Natural killer cell (primary cell): ENCODE data around the gene RECK. TPM values are rescaled to one million over a fixed set of nuclear protein-coding genes. Genes with fewer than 3 reads are reported as not detected.

Experiments
- ATAC-seq, 3 donors: fragments of 150-1000 bp in 2 of 3; fragments of 200-7000 bp in 1 of 3; cut with Tn5 transposase; 1 replicate in 1 of 3; 2 replicates in 2 of 3; pipeline ENCODE4 v1.10.0; 2021; ENCODE audit warnings: mild to moderate bottlenecking in 2 of 3, moderate library complexity in 2 of 3
- DNase-seq, 2 donors: peaks; one replicate each; pipeline versions ENCODE4 v3.0.0 to v3.0.0-alpha.2; 2013 to 2021; ENCODE audit warnings: mixed read lengths in 1 of 2
- H3K27ac ChIP-seq: one replicate; pipeline ENCODE4 v1.5.1; 2013; ENCODE audit warnings: mild to moderate bottlenecking, low read length
- H3K27me3 ChIP-seq: one replicate; pipeline ENCODE4 v1.6.1; 2013; ENCODE audit warnings: low read length; ENCODE audit not compliant: control insufficient read depth, insufficient read depth
- H3K36me3 ChIP-seq: one replicate; pipeline ENCODE4 v1.6.1; 2013; ENCODE audit warnings: low read length; ENCODE audit not compliant: control insufficient read depth, insufficient read depth
- H3K4me1 ChIP-seq: one replicate; pipeline ENCODE4 v1.6.1; 2013; ENCODE audit warnings: low read length; ENCODE audit not compliant: control insufficient read depth, insufficient read depth
- H3K4me3 ChIP-seq: one replicate; pipeline ENCODE4 v1.5.1; 2013; ENCODE audit warnings: low read length
- H3K9me3 ChIP-seq: one replicate; pipeline ENCODE4 v1.6.1; 2013; ENCODE audit warnings: low read length; ENCODE audit not compliant: control insufficient read depth, insufficient read depth
- H3K27ac Mint-ChIP-seq, 2 donors: one replicate each; pipeline ENCODE4 v1.8.0; 2022; ENCODE audit warnings: mild to moderate bottlenecking in 2 of 2, mixed read lengths in 2 of 2, moderate library complexity in 1 of 2
- H3K27me3 Mint-ChIP-seq, 2 donors: one replicate each; pipeline ENCODE4 v1.8.0; 2022; ENCODE audit warnings: low read depth in 2 of 2, mixed read lengths in 2 of 2
- H3K36me3 Mint-ChIP-seq: one replicate; pipeline ENCODE4 v1.8.0; 2022; ENCODE audit warnings: mixed read lengths
- H3K4me1 Mint-ChIP-seq, 2 donors: one replicate each; pipeline ENCODE4 v1.8.0; 2022; ENCODE audit warnings: mixed read lengths in 2 of 2
- H3K4me3 Mint-ChIP-seq: one replicate; pipeline ENCODE4 v1.8.0; 2022; ENCODE audit warnings: mild to moderate bottlenecking, moderate library complexity, mixed read lengths
- H3K9me3 Mint-ChIP-seq, 2 donors: one replicate each; pipeline ENCODE4 v1.8.0; 2022; ENCODE audit warnings: mixed read lengths in 2 of 2
- CTCF ChIP-seq: fragments of 200-600 bp; IDR thresholded peaks from one replicate; pipeline ENCODE4 v1.8.0; 2022; ENCODE audit warnings: antibody characterized with exemption
- WGBS: methylation state at CpG from one replicate; pipeline ENCODE4 v1.1.7; 2013; ENCODE audit warnings: missing lambda C conversion rate; ENCODE audit not compliant: insufficient coverage; 5-methylcytosine and 5-hydroxymethylcytosine counted together
- intact Hi-C: fragments of 100-400 bp; cut with micrococcal nuclease; formaldehyde crosslinking; loops from one replicate; pipeline ENCODE4 v1.14.2; 2022
- total RNA-seq, 4 donors: library from RNA; stranded (reverse); fragments of 120-200 nt in 1 of 4; gene quantifications; one replicate each; pipeline versions ENCODE4 v1.2.3 to v1.2.4, GENCODE V29; 2013 to 2022

The RECK gene
- total RNA-seq, 3 donors from 2014 or later (not counting 1 experiment from before 2014, with no cell fraction given): 7.4 to 10.3 (median 8.0) TPM

DNA sequence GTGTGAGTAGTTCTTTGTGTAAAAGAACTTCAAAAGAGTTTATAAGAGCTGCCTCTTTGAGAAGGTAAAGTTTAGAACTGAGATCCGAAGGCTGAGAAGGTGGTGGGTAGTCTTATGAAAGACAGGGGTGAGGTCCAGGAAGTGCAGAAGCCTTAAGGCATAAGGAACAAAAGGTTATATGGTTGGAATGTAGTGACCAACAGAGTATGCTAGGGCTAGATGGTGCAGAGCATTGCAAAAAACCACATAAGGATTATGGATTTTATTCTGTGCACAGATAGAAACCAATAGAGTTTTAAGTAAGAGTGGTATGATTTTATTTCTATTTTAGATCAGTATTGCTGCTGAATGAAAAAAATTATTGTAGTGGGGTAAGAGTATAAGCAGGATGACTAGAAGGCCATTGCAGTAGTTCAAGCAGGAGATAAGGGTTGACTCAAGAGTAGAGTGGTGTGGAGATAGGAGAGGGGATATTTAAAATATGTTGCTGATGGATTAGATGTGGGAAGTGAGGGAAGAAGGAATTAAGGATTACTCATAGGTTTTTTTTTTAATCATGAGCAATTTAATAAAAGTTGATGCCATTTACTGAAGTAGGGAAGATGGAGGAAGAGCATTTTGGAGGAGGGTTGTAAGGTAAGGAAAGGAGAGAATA lies 3.7 kb downstream of the RECK start:
- no peaks in the 10 kb centered on the region for H3K36me3 ChIP-seq
- ATAC-seq (no peak), DNase-seq (no peak)
- H3K27ac Mint-ChIP-seq: peak overlapping the region in 1 of 2 donors; percentile 1
- no peaks in the 10 kb centered on the region for H3K27me3 ChIP-seq
- H3K27me3 Mint-ChIP-seq: no peaks in the 10 kb centered on the region
- H3K4me3 Mint-ChIP-seq: no peak overlapping the region
- no peaks in the 10 kb centered on the region for H3K36me3 Mint-ChIP-seq
- H3K4me1 Mint-ChIP-seq: peaks cover 28 to 63% of the 10 kb centered on the region in 2 donors
- H3K27ac ChIP-seq: no peak overlapping the region
- TF ChIP-seq CTCF: no peak
- intact Hi-C loops: no loop called here
- no peaks in the 10 kb centered on the region for H3K9me3 ChIP-seq
- H3K4me1 ChIP-seq: peaks cover 24% of the 10 kb centered on the region
- 80% methylated on average over 1 of the region's 1 CpG for WGBS
- no peak overlapping the region for H3K4me3 ChIP-seq
- no peaks in the 10 kb centered on the region for H3K9me3 Mint-ChIP-seq

DNA sequence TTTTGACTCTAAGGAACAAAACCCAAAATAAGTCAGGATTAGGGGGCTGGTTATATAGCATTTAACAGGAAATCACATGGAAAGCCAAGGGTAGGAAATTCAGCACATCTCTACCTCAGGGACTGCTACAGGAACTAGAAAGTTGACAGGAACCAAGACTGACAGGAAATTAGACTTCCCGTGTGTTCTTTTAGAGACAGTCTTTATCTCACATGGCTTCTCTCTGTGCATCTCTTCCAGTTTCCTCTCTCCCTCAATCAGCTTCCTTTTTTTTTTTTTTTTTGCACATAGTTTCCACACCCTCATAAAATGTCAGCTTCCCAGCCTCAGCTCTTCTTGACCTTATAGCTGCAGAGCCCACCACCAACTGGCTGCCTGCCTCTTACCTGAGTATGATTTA lies 4.8 kb downstream of the RECK start:
- no peak overlapping the region for H3K27ac Mint-ChIP-seq
- intact Hi-C loops: no loop called here
- DNase-seq: peak in 1 of 2 donors; percentile 36
- Histone ChIP-seq H3K27me3 (no peaks in the 10 kb centered on the region), H3K4me3 (no peak overlapping the region), H3K9me3 (no peaks in the 10 kb centered on the region), H3K4me1 (peaks cover 17% of the 10 kb centered on the region), H3K27ac (no peak overlapping the region), H3K36me3 (no peaks in the 10 kb centered on the region)
- no peaks in the 10 kb centered on the region for H3K27me3 Mint-ChIP-seq
- no peak overlapping the region for H3K4me3 Mint-ChIP-seq
- no peak for TF ChIP-seq CTCF
- ATAC-seq: no peak
- no peaks in the 10 kb centered on the region for H3K9me3 Mint-ChIP-seq
- H3K4me1 Mint-ChIP-seq: peaks cover 28 to 63% of the 10 kb centered on the region in 2 donors
- 0% methylated on average over 1 of the region's 1 CpG for WGBS
- H3K36me3 Mint-ChIP-seq: no peaks in the 10 kb centered on the region

DNA sequence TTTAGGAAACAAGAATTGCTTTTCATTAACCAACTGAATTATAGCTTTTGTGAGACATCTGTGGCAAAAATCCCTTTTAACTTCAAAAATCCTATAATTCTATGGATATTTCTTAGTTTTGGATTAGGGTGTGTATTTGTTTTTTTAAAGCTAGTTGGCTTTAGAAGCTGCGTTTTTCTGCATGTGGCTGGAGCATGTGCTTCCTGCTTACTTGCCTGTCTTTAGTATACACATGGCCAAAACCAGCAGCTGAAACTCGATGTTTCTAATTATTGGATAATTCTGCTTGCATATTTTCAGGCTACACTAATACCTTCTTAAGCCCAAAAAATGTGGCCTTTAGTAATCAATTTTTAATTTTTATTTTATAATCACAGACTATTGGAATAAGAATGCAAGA lies 8.9 kb downstream of the RECK start:
- intact Hi-C loops: no loop called here
- Histone ChIP-seq H3K4me3 (no peak overlapping the region), H3K4me1 (peaks cover 6% of the 10 kb centered on the region), H3K36me3 (no peaks in the 10 kb centered on the region), H3K27me3 (no peaks in the 10 kb centered on the region), H3K9me3 (no peaks in the 10 kb centered on the region), H3K27ac (no peak overlapping the region)
- no peak for TF ChIP-seq CTCF
- Mint-ChIP-seq H3K4me3 (no peak overlapping the region), H3K27ac (no peak overlapping the region), H3K36me3 (no peaks in the 10 kb centered on the region), H3K4me1 (peaks cover 27 to 32% of the 10 kb centered on the region in 2 donors), H3K27me3 (no peaks in the 10 kb centered on the region), H3K9me3 (no peaks in the 10 kb centered on the region)
- DNase-seq (no peak), ATAC-seq (no peak)
- 57% methylated on average over 2 of the region's 2 CpGs for WGBS

GRCh38 chr9:36046923-36047322 lies 10.2 kb downstream of the RECK start:
- no peak for ATAC-seq
- H3K27me3 Mint-ChIP-seq: no peaks in the 10 kb centered on the region
- Histone ChIP-seq H3K4me3 (no peak overlapping the region), H3K9me3 (no peaks in the 10 kb centered on the region), H3K27me3 (no peaks in the 10 kb centered on the region), H3K36me3 (no peaks in the 10 kb centered on the region), H3K4me1 (peaks cover 2% of the 10 kb centered on the region), H3K27ac (no peak overlapping the region)
- H3K4me3 Mint-ChIP-seq: no peak overlapping the region
- TF ChIP-seq CTCF: no peak
- no peak for DNase-seq
- no peaks in the 10 kb centered on the region for H3K36me3 Mint-ChIP-seq
- intact Hi-C loops: no loop called here
- H3K4me1 Mint-ChIP-seq: peaks cover 18 to 21% of the 10 kb centered on the region in 2 donors
- H3K27ac Mint-ChIP-seq: no peak overlapping the region
- 90% methylated on average over 1 of the region's 2 CpGs for WGBS
- H3K9me3 Mint-ChIP-seq: no peaks in the 10 kb centered on the region
